NCI-H1092 (cell line): Measurements from ENCODE around the gene MSI2.

ENCODE experiments used
- DNase-seq: peaks from one replicate; lab custom pipeline; 2025; lab: John Stamatoyannopoulos, UW

The MSI2 gene

GRCh38 chr17:57246257-57246656 is 10.1 kb upstream of the MSI2 start:
- no peak for DNase-seq

GRCh38 chr17:57247261-57247660 is 9.1 kb upstream of the MSI2 start:
- DNase-seq, result no peak

GRCh38 chr17:57247913-57248312 is 8.4 kb upstream of the MSI2 start:
- no peak for DNase-seq

GRCh38 chr17:57249520-57249919 is 6.8 kb upstream of the MSI2 start:
- no peak for DNase-seq

- DNase-seq, result no peak
Measured at GRCh38 chr17:57251211-57251787, 5.0 kb upstream of the MSI2 start.

GRCh38 chr17:57253362-57254065 is 2.8 kb upstream of the MSI2 start:
- DNase-seq, result no peak

GRCh38 chr17:57255182-57255775 is 1.0 kb upstream of the MSI2 start:
- no peak for DNase-seq

- DNase-seq, result no peak
Measured at GRCh38 chr17:57256708-57257112, 387 bp downstream of the MSI2 start.

- DNase-seq, result no peak
Measured at GRCh38 chr17:57257195-57257894, 1.0 kb downstream of the MSI2 start.

- DNase-seq, result no peak
Measured at GRCh38 chr17:57257895-57258851, 1.9 kb downstream of the MSI2 start.

- no peak for DNase-seq
Measured at GRCh38 chr17:57259306-57259705, 3.0 kb downstream of the MSI2 start.

- DNase-seq, result no peak
Measured at GRCh38 chr17:57259817-57260216, 3.5 kb downstream of the MSI2 start.

GRCh38 chr17:57260325-57261083 is 4.2 kb downstream of the MSI2 start:
- DNase-seq, result no peak

- DNase-seq, result no peak
Measured at GRCh38 chr17:57261084-57261461, 4.8 kb downstream of the MSI2 start.

GRCh38 chr17:57262557-57262956 is 6.2 kb downstream of the MSI2 start:
- no peak for DNase-seq

GRCh38 chr17:57264250-57264649 is 7.9 kb downstream of the MSI2 start:
- DNase-seq, result no peak

- no peak for DNase-seq
Measured at GRCh38 chr17:57264776-57265175, 8.5 kb downstream of the MSI2 start.

- DNase-seq, result no peak
Measured at GRCh38 chr17:57266902-57267311, 10.6 kb downstream of the MSI2 start.

- DNase-seq, result no peak
Measured at GRCh38 chr17:57268181-57268580, 11.9 kb downstream of the MSI2 start.

- DNase-seq, result no peak
Measured at GRCh38 chr17:57269052-57269451, 12.7 kb downstream of the MSI2 start.

GRCh38 chr17:57269598-57270255 is 13.4 kb downstream of the MSI2 start:
- DNase-seq, result no peak
